ENCODE measurements around the gene OSER1.

- TF ChIP-seq CTCF (IDR thresholded peaks at IDR 0.05; ENCODE audit: poor library complexity, severe bottlenecking) (no peak), EZH2 (IDR thresholded peaks at IDR 0.05; ENCODE audit: borderline replicate concordance, insufficient read depth, low read length, poor library complexity, severe bottlenecking) (no peak), TAF1 (IDR thresholded peaks at IDR 0.05; ENCODE audit: low read depth) (no peak), EP300 (conservative IDR thresholded peaks at IDR 0.05; ENCODE audit: poor library complexity, severe bottlenecking) (peak; percentile 24)
Measured at GRCh38 chr20:44210406-44211176, at the start of gene OSER1.

Data from neural cell (in vitro differentiated cells).